ENCODE data around the gene AHRR.
A peak's percentile ranks its signal among the peaks of the same experiment; 100 is the strongest.

GRCh38 chr5:430214-430925 is 108.9 kb downstream of the AHRR start:
- TF ChIP-seq ATF7 (IDR thresholded peaks at IDR 0.05; ENCODE audit: low read depth) (no peak), NFYB (IDR thresholded peaks at IDR 0.05; ENCODE audit: insufficient read depth, low read depth, low read length) (no peak), POLR2A (IDR thresholded peaks at IDR 0.05; ENCODE audit: low read depth, low read length) (peak; percentile 19; the same call in 1 of the 2 replicates), FOXK2 (IDR thresholded peaks at IDR 0.05) (no peak), TCF12 (IDR thresholded peaks at IDR 0.05; ENCODE audit: low read depth, low read length) (no peak)
- TF ChIP-seq, protein P1, sequence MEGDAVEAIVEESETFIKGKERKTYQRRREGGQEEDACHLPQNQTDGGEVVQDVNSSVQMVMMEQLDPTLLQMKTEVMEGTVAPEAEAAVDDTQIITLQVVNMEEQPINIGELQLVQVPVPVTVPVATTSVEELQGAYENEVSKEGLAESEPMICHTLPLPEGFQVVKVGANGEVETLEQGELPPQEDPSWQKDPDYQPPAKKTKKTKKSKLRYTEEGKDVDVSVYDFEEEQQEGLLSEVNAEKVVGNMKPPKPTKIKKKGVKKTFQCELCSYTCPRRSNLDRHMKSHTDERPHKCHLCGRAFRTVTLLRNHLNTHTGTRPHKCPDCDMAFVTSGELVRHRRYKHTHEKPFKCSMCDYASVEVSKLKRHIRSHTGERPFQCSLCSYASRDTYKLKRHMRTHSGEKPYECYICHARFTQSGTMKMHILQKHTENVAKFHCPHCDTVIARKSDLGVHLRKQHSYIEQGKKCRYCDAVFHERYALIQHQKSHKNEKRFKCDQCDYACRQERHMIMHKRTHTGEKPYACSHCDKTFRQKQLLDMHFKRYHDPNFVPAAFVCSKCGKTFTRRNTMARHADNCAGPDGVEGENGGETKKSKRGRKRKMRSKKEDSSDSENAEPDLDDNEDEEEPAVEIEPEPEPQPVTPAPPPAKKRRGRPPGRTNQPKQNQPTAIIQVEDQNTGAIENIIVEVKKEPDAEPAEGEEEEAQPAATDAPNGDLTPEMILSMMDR (IDR thresholded peaks at IDR 0.05 in 2 of 3, conservative IDR thresholded peaks at IDR 0.05 in 1 of 3; ENCODE audit: control insufficient read depth in 2 of 3, extremely low read depth in 1 of 3, insufficient read depth in 1 of 3, low read depth in 3 of 3, low read length in 3 of 3), result no peak

All from GM12878 (cell line).